Dermis blood vessel endothelial cell (primary cell): Measurements from ENCODE around the gene DNM2. TPM values are rescaled to one million over a fixed set of nuclear protein-coding genes. Genes with fewer than 3 reads are reported as not detected.
A peak's percentile ranks its signal among the peaks of the same experiment; 100 is the strongest.

Source experiments
- DNase-seq: peaks from one replicate; pipeline ENCODE4 v3.0.0; 2010
- total RNA-seq: library from RNA; depleted of rRNA; stranded (reverse); fragments of >200 nt; gene quantifications from 2 replicates; pipeline ENCODE4 v1.2.3, GENCODE V29; 2014

DNM2 gene
- total RNA-seq, 1 donor from 2014 or later: 118 TPM

- DNase-seq: no peak
These were observed 26.5 kb upstream of the DNM2 start for GRCh38 chr19:10691178-10691881.

DNA sequence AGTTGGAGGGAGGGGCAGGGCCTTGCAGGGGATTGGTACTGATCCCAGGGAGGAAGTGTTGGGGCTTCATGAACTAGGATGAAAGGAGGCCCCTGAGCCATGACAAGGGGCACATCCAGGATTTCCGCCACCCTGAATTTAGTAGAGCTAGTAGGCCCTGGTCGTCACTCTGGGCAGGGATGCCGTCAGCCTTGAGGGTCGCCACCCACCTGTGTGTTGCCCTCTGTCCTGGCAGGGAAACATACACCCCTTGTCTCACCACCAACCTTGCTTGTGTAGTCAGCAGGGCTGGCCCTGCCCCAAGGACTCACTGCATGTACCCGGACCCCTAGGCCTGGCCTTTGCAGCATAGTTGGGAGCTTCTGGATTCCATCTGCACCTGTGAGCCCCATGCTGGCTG lies 26.0 kb upstream of the DNM2 start:
- DNase-seq: no peak

DNA sequence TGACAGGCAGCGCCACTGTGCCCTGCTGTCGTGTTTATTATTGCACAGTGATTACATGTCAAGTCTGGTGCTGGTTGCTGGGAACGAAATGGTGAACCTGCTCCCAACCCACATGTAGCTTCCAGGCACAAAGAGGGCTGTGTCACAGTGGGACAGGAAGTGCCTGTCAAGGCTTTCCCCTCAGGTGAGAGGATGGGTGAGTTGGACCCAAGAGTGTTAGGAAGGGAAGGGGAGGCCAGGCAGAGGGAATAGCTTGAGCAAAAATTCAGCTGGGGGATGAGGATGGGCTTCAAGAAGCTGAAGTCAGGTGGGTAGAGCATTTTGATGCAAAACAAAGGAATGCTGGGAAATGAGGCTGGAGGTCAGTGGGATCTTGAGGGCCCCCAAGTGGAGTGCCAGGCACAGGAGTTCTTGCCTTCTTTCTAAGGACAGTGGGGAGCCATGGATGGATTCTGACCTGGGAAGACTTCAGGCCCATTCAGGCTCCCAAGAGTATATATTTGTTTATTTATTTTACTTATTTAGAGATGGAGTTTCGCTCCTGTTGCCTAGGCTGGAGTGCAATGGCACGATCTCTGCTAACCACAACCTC lies 25.1 kb upstream of the DNM2 start:
- no peak for DNase-seq

DNA sequence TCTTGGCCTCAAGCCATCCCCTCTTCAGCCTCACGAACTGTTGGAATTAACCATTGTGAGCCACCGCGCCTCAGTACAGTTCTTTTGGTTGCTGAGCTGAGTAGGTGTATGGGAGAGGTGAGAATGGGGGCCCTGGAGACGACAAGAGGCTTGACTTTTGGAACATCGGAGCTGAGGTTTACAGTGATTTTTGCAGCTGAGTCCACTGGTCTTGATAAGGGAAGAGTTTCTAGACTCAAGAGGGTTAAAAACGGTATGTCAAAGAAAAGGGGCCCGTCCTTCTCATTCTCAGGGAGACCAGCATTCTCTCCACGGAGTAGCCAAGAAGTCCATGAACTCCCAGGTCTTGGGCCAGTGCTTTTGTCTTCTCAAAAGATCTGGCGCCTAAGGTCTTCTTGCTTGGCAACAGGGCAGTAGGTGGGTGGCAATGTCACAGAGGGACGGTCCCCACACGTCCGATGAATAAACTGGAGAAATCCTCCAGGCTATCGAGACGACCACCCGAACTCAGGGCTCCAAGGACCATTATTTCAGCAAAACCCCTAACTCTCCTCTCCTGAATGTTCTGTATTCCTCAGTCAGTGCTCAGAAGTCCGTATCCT lies 23.1 kb upstream of the DNM2 start:
- DNase-seq: no peak

- peak; percentile 98 for DNase-seq
These were observed 22.2 kb upstream of the DNM2 start for GRCh38 chr19:10695401-10696398.

- DNase-seq: peak; percentile 83
These were observed 18.1 kb upstream of the DNM2 start for GRCh38 chr19:10699650-10700335.

- peak; percentile 15 for DNase-seq
These were observed 15.8 kb upstream of the DNM2 start for GRCh38 chr19:10701955-10702525.

DNA sequence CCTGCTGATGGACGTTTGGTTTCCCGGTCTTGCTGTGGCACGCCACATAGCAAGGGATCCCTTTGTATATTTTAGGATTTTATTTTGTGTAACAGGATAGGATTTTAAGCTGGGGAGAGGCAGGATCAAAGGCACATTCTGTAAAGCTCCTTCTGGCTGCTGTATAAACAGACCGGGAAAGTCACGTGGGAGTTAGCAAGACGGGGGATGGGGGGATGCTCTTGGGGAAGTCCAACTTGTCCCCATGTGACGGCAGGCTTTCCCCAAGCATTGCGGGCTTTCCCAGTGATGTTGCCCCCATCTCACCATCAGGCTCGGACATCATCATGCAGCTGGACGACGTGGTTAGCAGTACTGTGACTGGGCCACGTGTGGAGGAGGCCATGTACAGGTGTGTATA lies 10.9 kb upstream of the DNM2 start:
- no peak for DNase-seq

GRCh38 chr19:10707440-10707839 lies 10.4 kb upstream of the DNM2 start:
- no peak for DNase-seq

DNA sequence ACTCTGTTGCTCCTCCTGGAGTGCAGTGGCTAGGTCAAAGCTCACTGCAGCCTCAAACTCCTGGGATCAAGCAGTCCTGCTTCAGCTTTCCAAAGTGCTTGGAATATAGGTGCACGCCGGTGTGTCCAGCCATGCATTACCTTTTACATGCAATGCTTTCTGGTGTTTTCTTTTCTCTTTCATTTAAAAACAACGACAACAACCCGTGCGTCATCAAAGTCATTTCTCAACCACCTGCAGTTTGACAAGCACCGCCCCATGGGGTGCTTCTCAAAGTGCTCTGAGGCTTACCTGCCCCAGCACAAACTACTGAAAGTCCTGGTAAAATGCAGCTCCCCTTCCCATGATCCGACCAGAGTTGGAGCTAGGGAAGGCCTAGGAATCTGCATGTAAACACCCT lies 9.6 kb upstream of the DNM2 start:
- DNase-seq: no peak

- DNase-seq: no peak
These were observed 5.8 kb upstream of the DNM2 start for GRCh38 chr19:10712045-10712444.

GRCh38 chr19:10712754-10713153 lies 5.1 kb upstream of the DNM2 start:
- DNase-seq: no peak

- DNase-seq: no peak
These were observed 4.6 kb upstream of the DNM2 start for GRCh38 chr19:10713317-10713716.

GRCh38 chr19:10717054-10717355 lies 874 bp upstream of the DNM2 start:
- no peak for DNase-seq

DNA sequence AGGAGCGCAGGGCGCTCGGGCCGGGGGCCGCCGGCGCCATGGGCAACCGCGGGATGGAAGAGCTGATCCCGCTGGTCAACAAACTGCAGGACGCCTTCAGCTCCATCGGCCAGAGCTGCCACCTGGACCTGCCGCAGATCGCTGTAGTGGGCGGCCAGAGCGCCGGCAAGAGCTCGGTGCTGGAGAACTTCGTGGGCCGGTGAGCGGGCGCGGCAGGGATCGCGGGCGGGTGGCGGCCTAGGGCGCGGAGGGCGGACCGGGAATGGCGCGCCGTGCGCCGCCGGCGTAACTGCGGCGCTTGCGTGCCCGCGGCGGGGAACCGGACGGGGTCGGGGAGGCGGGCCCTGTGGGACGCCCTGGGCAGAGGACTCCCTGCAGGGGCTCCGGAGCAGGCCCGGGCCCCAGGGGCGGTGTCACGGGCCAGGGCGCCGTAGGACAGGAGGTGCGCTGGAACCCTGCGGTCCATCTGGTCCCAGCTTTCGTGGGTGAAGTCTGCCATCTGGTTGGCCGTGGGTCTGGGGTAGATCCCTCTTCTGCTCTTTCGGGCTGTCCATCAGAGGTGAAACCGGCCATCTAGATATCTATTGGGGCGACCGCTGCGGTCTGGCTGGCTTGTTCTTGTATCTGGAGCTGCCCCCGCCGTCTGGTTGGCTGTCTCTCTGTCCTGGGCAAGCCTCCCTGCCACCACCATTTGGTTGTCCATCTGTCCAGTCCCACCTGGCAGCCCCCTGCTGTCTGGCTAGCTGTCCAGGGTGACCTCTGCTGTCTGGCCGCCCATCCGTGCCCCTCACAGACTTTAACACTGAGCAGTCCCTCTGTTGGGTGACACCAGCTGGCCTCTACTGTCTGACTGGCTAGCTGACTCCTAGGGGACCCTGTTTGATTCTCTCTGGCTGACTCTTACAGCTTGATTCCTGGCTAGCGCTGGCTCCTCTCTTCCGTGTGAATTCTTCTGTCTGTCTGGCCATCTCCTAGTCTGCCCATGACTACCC lies 622 bp downstream of the DNM2 start:
- peak; percentile 65 for DNase-seq

DNA sequence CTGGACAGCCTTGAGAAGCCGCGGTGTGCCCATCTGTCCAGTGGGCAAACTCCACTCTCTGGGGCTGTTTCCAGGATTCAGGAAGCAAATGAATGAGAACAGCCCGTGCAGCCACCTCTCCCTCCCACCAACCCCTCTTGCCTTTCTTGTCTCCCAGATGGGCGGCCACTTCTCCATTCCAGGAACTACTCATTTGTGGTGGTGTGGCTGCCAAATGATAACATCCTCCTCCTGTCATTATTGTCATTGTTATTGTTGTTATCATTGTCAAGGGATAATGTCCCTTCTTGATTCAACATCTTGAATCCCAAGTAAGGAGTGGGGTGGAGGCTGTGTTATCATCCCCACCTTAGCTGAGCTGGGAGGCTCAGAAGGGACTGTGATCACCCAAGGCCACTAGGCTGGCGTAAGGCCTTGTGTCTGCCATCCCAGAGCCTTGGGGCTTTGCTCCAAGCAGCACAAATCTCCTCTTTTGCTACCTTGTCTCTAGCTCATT lies 1.6 kb downstream of the DNM2 start:
- peak; percentile 24 for DNase-seq

- DNase-seq: no peak
These were observed 2.8 kb downstream of the DNM2 start for GRCh38 chr19:10720607-10721125.

GRCh38 chr19:10723591-10723990 lies 5.7 kb downstream of the DNM2 start:
- no peak for DNase-seq

DNA sequence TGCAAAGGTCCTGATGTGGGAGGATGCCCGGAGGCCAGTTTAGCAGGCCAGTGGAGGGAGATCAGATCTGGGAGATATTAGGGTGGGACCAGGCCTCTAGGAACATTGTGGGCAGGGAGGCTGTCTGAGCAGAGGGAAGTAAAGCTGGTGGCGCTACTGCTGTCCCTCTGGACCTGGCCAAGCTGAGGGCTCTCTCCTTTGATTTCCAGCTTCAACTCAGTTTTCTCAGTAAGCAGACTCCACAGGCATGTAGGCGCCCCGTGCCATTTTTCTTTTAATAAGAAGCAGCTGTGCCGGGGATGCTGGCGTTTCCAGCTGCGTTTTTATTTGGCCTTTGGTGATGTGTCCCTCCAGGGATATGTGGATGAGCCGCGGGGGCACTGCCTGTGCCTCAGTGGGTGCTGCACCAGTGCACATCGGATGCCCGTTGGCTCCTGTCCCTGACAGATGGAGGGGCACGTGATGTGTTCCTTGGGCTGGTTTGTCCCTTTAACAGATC lies 6.7 kb downstream of the DNM2 start:
- no peak for DNase-seq

DNA sequence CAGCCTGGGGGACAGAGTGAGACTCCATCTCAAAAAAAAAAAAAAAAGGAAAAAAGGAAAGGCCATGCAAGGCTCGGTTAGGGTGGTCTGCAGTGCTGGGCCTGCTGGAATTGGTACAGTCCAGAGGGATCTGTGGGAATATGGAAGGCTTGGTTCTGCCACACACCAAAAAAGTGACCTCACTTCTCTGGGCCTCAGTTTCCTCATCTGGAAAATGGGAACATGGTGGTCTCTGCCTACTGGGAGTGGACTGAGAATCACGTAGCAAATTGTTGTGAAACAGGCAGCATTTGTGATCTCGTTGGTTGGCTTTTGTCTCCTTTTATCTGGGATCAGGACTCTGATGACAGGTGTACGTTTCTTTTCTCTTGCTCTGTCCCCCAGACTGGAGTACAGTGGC lies 7.5 kb downstream of the DNM2 start:
- DNase-seq: no peak
